Liver (tissue), 9 donors: ENCODE measurements around the gene KRTAP10-5. TPM values are rescaled to one million over a fixed set of nuclear protein-coding genes. Genes with fewer than 3 reads are reported as not detected.
A peak's percentile ranks its signal among the peaks of the same experiment; 100 is the strongest.

Experiments
- DNase-seq: peaks from one replicate; pipeline ENCODE4 v3.0.0-alpha.2; 2017; ENCODE audit warnings: low spot score
- H3K27ac ChIP-seq, 2 donors: one replicate each; pipeline ENCODE4 v1.7.0; 2013; ENCODE audit warnings: inconsistent platforms in 2 of 2, low read length in 2 of 2, control low read depth in 1 of 2, low read depth in 1 of 2, mild to moderate bottlenecking in 1 of 2
- H3K27me3 ChIP-seq, 4 donors: one replicate each; pipeline versions ENCODE4 v1.6.1 to v1.7.0; 2013; ENCODE audit warnings: low read length in 3 of 4, inconsistent platforms in 1 of 4, mild to moderate bottlenecking in 1 of 4, moderate library complexity in 1 of 4; ENCODE audit not compliant: control insufficient read depth in 4 of 4, insufficient read depth in 4 of 4
- H3K36me3 ChIP-seq, 4 donors: one replicate each; pipeline versions ENCODE4 v1.6.1 to v1.7.0; 2013; ENCODE audit warnings: low read length in 3 of 4, mild to moderate bottlenecking in 3 of 4, low read depth in 1 of 4, moderate library complexity in 1 of 4; ENCODE audit not compliant: control insufficient read depth in 4 of 4, insufficient read depth in 3 of 4
- H3K4me1 ChIP-seq, 4 donors: one replicate each; pipeline versions ENCODE4 v1.6.1 to v1.7.0; 2013; ENCODE audit warnings: low read length in 3 of 4, mild to moderate bottlenecking in 3 of 4, moderate library complexity in 1 of 4; ENCODE audit not compliant: control insufficient read depth in 4 of 4, insufficient read depth in 4 of 4
- H3K4me3 ChIP-seq, 3 donors: one replicate each; pipeline versions ENCODE4 v1.6.1 to v1.7.0; 2013; ENCODE audit warnings: low read length in 3 of 3, control low read depth in 1 of 3, low read depth in 1 of 3, mild to moderate bottlenecking in 1 of 3
- H3K9ac ChIP-seq, 2 donors: one replicate each; pipeline ENCODE4 v1.7.0; 2013; ENCODE audit warnings: low read length in 2 of 2, mild to moderate bottlenecking in 2 of 2, moderate library complexity in 2 of 2, control low read depth in 1 of 2, low read depth in 1 of 2
- H3K9me3 ChIP-seq, 4 donors: one replicate each; pipeline versions ENCODE4 v1.6.1 to v1.7.0; 2013; ENCODE audit warnings: low read length in 3 of 4; ENCODE audit not compliant: control insufficient read depth in 4 of 4
- EGR1 ChIP-seq, 2 donors: IDR thresholded peaks; 2 replicates each; pipeline ENCODE4 v1.6.1; 2016 to 2018; ENCODE audit warnings: antibody characterized with exemption in 2 of 2, low read depth in 2 of 2
- FOXA1 ChIP-seq: IDR thresholded peaks from 2 replicates; pipeline ENCODE4 v1.6.1; 2016; ENCODE audit warnings: antibody characterized with exemption
- FOXA2 ChIP-seq: IDR thresholded peaks from 2 replicates; pipeline ENCODE4 v1.6.1; 2016; ENCODE audit warnings: antibody characterized with exemption
- GABPA ChIP-seq, 2 donors: IDR thresholded peaks in 1 of 2; conservative IDR thresholded peaks in 1 of 2; 2 replicates each; pipeline ENCODE4 v1.6.1; 2016; ENCODE audit warnings: antibody characterized with exemption in 2 of 2, mild to moderate bottlenecking in 1 of 2, moderate library complexity in 1 of 2
- HNF4A ChIP-seq, 2 donors: conservative IDR thresholded peaks; 2 replicates each; pipeline ENCODE4 v1.6.1; 2016; ENCODE audit warnings: antibody characterized with exemption in 2 of 2, mild to moderate bottlenecking in 2 of 2
- HNF4G ChIP-seq: IDR thresholded peaks from 2 replicates; pipeline ENCODE4 v1.6.1; 2016; ENCODE audit warnings: antibody characterized with exemption
- JUND ChIP-seq, 2 donors: IDR thresholded peaks; 2 replicates each; pipeline ENCODE4 v1.6.1; 2016; ENCODE audit warnings: antibody characterized with exemption in 2 of 2
- NR2F2 ChIP-seq: IDR thresholded peaks from 2 replicates; pipeline ENCODE4 v1.6.1; 2016; ENCODE audit warnings: antibody characterized with exemption
- RAD21 ChIP-seq, 2 donors: IDR thresholded peaks; 2 replicates each; pipeline ENCODE4 v1.6.1; 2016; ENCODE audit warnings: antibody characterized with exemption in 2 of 2, mild to moderate bottlenecking in 2 of 2
- RXRA ChIP-seq, 2 donors: IDR thresholded peaks; 2 replicates each; pipeline ENCODE4 v1.6.1; 2017 to 2018; ENCODE audit warnings: antibody characterized with exemption in 2 of 2, mild to moderate bottlenecking in 1 of 2
- SP1 ChIP-seq: IDR thresholded peaks from 2 replicates; pipeline ENCODE4 v1.6.1; 2018; ENCODE audit warnings: antibody characterized with exemption, mild to moderate bottlenecking
- TAF1 ChIP-seq: conservative IDR thresholded peaks from 2 replicates; pipeline ENCODE4 v1.6.1; 2016; ENCODE audit warnings: antibody characterized with exemption, mild to moderate bottlenecking
- YY1 ChIP-seq: IDR thresholded peaks from 2 replicates; pipeline ENCODE4 v1.6.1; 2016; ENCODE audit warnings: antibody characterized with exemption, mild to moderate bottlenecking
- WGBS: extraction: QIAGEN DNeasy Blood & Tissue Kit; methylation state at CpG from one replicate; pipeline ENCODE4 v1.1.7; 2013; 5-methylcytosine and 5-hydroxymethylcytosine counted together
- polyA plus RNA-seq, 2 donors: library from polyadenylated mRNA; stranded (reverse) in 1 of 2; unstranded in 1 of 2; fragments of 200-250 nt in 1 of 2; fragments of >200 nt in 1 of 2; fragmentation: Nextera tagmentation in 1 of 2; extraction: Ambion mirVana in 1 of 2; gene quantifications; one replicate each; pipeline versions ENCODE4 v1.2.1 to v1.2.3, GENCODE V29; 2013 to 2015
- total RNA-seq, 2 donors: library from RNA; depleted of rRNA; stranded (reverse); fragments of >200 nt; gene quantifications; one replicate each; pipeline ENCODE4 v1.2.3, GENCODE V29; 2014
- TF ChIP-seq, protein P1 (sequence below): IDR thresholded peaks from 2 replicates; pipeline ENCODE4 v1.6.1; 2016; ENCODE audit warnings: antibody characterized with exemption
- TF ChIP-seq, protein P2 (sequence below): fragments of 150-350 bp; IDR thresholded peaks from 2 replicates; pipeline ENCODE4 v1.5.1; 2017; ENCODE audit warnings: improper control_type of control experiment, low read depth, low read length; ENCODE audit not compliant: missing input control
- TF ChIP-seq, protein P3 (sequence below): IDR thresholded peaks from 2 replicates; pipeline ENCODE4 v1.6.1; 2016; ENCODE audit warnings: antibody characterized with exemption
- TF ChIP-seq, protein P4 (sequence below): IDR thresholded peaks from 2 replicates; pipeline ENCODE4 v1.6.1; 2016; ENCODE audit warnings: antibody characterized with exemption
- TF ChIP-seq, protein P5 (sequence below): IDR thresholded peaks from 2 replicates; pipeline ENCODE4 v1.6.1; 2016; ENCODE audit warnings: antibody characterized with exemption, mild to moderate bottlenecking
- donor health status: healthy.
- donor health status: healthy.
- donor health status: healthy.
- donor health status: healthy.
- donor health status: healthy.

Gene KRTAP10-5
- total and polyA plus RNA-seq, 4 donors = not detected

GRCh38 chr21:44571844-44572782, 8.3 kb downstream of the KRTAP10-5 start:
- WGBS = 95% methylated on average over 40 of the region's 40 CpGs
- H3K4me1 ChIP-seq = peaks cover 0 to 7% (median 3%) of the 10 kb centered on the region in 4 donors
- H3K9ac ChIP-seq = no peak overlapping the region
- H3K27me3 ChIP-seq = no peaks in the 10 kb centered on the region
- no peak overlapping the region for H3K4me3 ChIP-seq
- TF ChIP-seq SP1 (no peak), YY1 (no peak), JUND (IDR thresholded peaks at IDR 0.05) (no peak), HNF4G (no peak), FOXA2 (no peak), NR2F2 (no peak), EGR1 (IDR thresholded peaks at IDR 0.05; ENCODE audit: low read depth in 2 of 2) (no peak), RAD21 (IDR thresholded peaks at IDR 0.05) (no peak), TAF1 (no peak), GABPA (IDR thresholded peaks at IDR 0.05 in 1 of 2, conservative IDR thresholded peaks at IDR 0.05 in 1 of 2) (no peak), FOXA1 (no peak), HNF4A (conservative IDR thresholded peaks at IDR 0.05) (no peak), RXRA (IDR thresholded peaks at IDR 0.05) (no peak)
- TF ChIP-seq, protein P1, sequence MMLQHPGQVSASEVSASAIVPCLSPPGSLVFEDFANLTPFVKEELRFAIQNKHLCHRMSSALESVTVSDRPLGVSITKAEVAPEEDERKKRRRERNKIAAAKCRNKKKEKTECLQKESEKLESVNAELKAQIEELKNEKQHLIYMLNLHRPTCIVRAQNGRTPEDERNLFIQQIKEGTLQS = no peak
- TF ChIP-seq, protein P2, sequence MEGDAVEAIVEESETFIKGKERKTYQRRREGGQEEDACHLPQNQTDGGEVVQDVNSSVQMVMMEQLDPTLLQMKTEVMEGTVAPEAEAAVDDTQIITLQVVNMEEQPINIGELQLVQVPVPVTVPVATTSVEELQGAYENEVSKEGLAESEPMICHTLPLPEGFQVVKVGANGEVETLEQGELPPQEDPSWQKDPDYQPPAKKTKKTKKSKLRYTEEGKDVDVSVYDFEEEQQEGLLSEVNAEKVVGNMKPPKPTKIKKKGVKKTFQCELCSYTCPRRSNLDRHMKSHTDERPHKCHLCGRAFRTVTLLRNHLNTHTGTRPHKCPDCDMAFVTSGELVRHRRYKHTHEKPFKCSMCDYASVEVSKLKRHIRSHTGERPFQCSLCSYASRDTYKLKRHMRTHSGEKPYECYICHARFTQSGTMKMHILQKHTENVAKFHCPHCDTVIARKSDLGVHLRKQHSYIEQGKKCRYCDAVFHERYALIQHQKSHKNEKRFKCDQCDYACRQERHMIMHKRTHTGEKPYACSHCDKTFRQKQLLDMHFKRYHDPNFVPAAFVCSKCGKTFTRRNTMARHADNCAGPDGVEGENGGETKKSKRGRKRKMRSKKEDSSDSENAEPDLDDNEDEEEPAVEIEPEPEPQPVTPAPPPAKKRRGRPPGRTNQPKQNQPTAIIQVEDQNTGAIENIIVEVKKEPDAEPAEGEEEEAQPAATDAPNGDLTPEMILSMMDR = no peak
- TF ChIP-seq, protein P3, sequence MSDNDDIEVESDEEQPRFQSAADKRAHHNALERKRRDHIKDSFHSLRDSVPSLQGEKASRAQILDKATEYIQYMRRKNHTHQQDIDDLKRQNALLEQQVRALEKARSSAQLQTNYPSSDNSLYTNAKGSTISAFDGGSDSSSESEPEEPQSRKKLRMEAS = no peak
- TF ChIP-seq, protein P4, sequence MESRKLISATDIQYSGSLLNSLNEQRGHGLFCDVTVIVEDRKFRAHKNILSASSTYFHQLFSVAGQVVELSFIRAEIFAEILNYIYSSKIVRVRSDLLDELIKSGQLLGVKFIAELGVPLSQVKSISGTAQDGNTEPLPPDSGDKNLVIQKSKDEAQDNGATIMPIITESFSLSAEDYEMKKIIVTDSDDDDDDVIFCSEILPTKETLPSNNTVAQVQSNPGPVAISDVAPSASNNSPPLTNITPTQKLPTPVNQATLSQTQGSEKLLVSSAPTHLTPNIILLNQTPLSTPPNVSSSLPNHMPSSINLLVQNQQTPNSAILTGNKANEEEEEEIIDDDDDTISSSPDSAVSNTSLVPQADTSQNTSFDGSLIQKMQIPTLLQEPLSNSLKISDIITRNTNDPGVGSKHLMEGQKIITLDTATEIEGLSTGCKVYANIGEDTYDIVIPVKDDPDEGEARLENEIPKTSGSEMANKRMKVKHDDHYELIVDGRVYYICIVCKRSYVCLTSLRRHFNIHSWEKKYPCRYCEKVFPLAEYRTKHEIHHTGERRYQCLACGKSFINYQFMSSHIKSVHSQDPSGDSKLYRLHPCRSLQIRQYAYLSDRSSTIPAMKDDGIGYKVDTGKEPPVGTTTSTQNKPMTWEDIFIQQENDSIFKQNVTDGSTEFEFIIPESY = no peak
- TF ChIP-seq, protein P5, sequence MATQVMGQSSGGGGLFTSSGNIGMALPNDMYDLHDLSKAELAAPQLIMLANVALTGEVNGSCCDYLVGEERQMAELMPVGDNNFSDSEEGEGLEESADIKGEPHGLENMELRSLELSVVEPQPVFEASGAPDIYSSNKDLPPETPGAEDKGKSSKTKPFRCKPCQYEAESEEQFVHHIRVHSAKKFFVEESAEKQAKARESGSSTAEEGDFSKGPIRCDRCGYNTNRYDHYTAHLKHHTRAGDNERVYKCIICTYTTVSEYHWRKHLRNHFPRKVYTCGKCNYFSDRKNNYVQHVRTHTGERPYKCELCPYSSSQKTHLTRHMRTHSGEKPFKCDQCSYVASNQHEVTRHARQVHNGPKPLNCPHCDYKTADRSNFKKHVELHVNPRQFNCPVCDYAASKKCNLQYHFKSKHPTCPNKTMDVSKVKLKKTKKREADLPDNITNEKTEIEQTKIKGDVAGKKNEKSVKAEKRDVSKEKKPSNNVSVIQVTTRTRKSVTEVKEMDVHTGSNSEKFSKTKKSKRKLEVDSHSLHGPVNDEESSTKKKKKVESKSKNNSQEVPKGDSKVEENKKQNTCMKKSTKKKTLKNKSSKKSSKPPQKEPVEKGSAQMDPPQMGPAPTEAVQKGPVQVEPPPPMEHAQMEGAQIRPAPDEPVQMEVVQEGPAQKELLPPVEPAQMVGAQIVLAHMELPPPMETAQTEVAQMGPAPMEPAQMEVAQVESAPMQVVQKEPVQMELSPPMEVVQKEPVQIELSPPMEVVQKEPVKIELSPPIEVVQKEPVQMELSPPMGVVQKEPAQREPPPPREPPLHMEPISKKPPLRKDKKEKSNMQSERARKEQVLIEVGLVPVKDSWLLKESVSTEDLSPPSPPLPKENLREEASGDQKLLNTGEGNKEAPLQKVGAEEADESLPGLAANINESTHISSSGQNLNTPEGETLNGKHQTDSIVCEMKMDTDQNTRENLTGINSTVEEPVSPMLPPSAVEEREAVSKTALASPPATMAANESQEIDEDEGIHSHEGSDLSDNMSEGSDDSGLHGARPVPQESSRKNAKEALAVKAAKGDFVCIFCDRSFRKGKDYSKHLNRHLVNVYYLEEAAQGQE = no peak
- no peak overlapping the region for H3K27ac ChIP-seq
- DNase-seq = peak; percentile 26
- H3K9me3 ChIP-seq = peaks cover 0 to 4% (median 1%) of the 10 kb centered on the region in 4 donors
- no peaks in the 10 kb centered on the region for H3K36me3 ChIP-seq
